NOMO-1 treated with DMSO at 0.1 percent for 48 hours (cell line): ENCODE measurements around the gene GSTCD.

Experiments used
- DNase-seq: peaks from one replicate; lab custom pipeline; 2025; ENCODE audit not compliant: unreplicated experiment; lab: John Stamatoyannopoulos, UW

Gene GSTCD

GRCh38 chr4:105875233-105875632 lies 166.6 kb downstream of the GSTCD start:
- no peak for DNase-seq

GRCh38 chr4:105878668-105879067 lies 170.1 kb downstream of the GSTCD start:
- no peak for DNase-seq

- DNase-seq, result no peak
These were observed 178.9 kb downstream of the GSTCD start for GRCh38 chr4:105887508-105887907.

GRCh38 chr4:105894660-105895582 lies 186.3 kb downstream of the GSTCD start, which contains the start of gene NPNT:
Gene NPNT, plus strand, starts transcription at chr4:105895471. Its CDS starts 182 bp downstream, at chr4:105895653.
- no peak for DNase-seq

GRCh38 chr4:105895583-105896460 lies 187.2 kb downstream of the GSTCD start:
- no peak for DNase-seq

- DNase-seq, result no peak
These were observed 187.9 kb downstream of the GSTCD start for GRCh38 chr4:105896461-105896942.
